ENCODE measurements around the gene UVRAG.

Gene UVRAG

DNA sequence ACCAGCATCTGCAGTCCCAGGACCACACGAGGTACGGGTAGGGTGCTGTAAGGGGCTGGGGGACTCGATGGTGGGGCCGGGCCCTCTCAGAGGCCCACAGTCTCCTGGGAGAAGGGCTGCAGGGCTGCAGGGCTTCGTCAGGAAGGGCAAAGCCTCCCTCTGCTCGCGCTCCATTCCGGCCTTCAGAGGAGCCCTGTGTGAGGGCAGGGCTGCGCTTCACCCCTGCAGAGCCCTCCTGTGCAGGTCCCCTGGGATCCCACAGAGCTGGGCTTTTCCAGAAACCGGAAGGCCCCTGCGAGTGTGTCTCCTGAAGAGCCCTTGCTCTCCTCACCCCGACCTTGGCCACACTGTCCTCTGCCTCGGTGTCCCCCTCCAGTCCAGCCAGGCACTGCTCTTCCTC lies 364.1 kb downstream of the UVRAG start:
- no peak for DNase-seq

DNA sequence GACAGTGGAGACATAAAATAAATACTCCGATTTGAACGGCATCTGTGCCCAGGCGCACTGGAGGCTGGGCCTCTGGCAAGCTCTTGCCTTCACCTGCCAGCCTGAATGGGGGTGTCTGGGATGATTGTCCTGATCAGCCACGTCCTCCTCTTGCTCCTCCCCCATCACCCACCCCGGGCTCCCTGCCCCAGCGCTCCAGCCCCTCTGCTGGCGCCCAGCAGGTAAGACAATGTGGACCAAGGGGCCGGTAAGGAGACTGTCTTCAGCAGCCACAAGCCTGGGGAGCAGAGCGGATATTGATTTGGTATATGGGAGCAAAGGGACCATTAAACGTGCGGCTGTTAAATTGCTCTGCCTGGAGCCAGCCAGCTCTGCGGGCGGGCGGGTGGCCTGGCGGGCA lies 366.4 kb downstream of the UVRAG start:
- no peak for DNase-seq

DNA sequence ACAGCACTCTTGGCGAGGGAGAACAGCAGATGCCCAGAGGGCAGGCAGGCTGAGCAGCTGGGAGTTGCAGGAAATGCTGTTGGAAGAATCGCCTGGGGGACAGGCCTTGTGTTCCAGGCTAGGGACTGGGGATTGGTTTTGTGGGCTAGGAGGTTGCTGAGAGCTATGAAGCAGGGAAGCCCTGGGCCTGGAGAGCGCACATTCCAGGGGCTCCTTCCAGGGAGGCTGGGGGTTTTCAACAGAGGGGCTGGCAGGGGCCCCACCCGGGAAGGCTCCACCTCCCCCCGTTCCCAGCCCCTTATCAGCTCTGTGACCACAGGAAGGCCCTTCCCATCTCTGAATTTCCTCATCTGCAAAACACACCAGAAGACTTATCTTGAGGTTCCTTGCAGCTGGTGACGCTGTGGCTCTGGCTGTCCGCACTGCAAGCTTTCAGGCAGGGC lies 369.6 kb downstream of the UVRAG start:
- peak in 1 of 2 experiments; percentile 34 for DNase-seq

DNA sequence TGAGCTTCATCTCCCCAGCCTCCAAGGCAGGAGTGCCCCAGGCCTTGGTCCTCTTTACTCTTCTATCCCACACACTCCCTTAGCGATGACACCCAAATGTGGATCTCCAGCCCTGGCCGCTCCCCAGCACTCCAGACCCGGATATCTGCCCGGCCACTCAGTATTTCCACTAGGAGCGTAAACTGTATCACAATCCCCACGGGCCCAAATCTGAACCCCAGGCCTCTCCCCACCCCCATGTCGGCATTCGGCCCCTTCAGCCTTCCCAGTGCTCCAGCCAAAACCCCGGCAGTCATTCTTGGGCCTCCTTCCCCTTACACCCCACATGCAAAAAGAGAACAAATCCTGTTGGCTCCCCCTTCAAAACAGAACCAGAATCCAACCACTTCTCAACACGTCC lies 370.5 kb downstream of the UVRAG start:
- DNase-seq, result no peak

DNA sequence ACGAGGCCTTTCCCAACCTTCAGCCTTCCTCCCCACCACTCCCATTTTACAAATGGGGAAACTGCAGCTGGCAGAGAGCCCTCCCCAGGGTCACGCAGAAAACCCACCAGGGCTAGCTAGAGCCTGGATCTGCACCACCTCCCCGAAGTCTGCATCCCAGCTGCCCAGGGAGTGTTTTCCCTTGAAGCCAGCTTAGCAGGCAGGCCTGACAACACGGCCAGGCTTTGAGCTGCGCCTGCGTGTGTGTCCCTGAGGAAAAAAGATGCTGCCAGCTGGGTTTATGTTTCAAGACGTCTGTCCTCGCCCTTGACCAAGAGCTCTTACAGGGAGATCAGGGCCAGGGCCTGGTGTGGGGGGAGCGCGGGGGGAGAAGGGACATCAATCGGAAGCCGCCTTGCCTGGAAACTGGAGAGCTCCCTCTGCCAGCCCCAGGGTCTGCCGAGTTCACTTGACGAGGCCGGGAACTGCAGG lies 371.0 kb downstream of the UVRAG start:
- peak in 1 of 2 experiments; percentile 23 for DNase-seq

DNA sequence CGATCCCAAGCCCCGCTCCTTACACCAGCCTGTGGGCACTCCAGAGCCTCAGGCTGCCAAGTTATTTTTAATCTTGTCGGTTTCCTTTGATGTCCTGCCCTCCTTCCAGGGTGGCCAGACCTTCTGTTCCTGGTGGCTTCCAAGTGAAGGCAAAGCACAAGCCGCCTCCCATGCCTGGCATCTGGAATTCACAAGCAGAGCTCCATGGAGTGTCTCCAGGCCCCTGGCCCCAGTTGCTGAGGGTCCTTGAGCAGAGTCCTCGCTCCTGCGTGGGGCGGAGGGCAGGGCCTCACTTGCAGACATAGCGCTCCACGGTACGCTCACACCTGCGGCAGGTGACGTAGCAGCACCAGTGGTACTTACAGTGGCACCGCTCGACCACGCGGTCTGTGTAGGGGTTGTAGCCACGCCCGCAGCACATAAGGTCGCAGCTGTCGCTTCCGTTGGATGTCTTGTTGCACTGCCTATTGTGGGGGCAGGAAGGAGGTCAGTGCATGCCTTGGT lies 371.8 kb downstream of the UVRAG start:
- peak in 1 of 2 experiments; percentile 33 for DNase-seq

DNA sequence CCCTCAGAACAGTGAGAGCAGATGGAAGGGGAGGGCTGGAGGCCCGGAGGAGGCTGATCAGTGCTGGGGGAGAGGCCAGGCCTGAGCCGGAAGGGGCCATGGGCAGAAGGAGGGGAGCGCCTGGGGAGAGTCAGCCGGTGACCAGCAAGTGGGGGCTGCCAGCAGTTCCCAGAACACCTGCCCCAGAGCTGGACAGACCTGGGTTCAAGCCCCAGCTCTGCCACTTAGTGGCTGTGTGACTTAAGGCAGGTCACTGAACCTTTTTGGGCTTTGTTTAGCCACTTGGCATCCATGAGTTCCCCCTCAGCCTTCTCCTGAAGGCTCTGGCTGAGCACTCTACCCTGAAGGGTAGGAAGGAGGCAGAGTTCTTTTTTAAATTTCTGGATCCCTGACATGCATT lies 373.9 kb downstream of the UVRAG start:
- no peak for DNase-seq

DNA sequence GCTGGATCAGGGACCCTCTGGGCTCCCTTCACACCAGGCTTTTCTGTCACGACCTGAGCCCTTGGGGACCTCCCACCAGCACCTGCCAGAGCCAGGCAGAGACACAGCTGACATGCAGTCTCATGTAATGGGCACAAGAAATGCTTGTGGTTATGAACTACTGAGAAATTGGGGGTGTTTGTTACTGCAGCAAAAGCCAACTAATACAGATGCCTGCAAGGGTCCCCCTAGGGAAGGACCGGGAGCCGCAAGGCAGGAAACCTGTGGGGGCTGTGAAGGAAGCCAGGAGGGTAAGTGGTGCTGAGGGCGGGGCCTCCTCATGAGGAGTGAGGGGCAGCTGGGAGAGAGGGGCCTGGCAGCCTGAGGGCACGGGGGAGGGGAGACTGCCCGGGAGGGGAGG lies 374.7 kb downstream of the UVRAG start:
- no peak for DNase-seq

DNA sequence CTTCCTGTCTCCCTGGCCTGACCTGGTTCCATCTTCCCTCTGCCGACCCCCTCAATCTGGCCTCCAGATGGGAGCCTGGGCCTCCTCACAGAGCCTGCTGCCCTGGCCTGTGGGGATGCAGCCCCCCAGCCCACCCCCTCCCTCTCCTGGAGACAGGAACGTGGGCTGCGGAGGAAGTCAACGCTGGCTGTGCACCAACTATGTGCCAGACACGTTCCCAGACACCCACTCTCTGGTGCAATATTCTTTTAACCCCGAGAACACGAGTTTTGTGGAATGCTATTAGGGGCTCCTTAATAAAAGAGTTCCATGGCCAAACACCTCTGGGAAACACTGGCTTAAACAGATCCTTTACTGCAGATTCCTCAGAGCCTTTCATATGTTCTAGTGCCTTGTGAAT lies 375.4 kb downstream of the UVRAG start:
- no peak for DNase-seq
